GM18858 (cell line): ENCODE results near the gene IL15.
"Not testable (repeated sequence)": the region's sequence is repeated elsewhere in the genome, so short reads cannot be mapped to it uniquely, and the experiment has no call there.

ENCODE experiments used
- ATAC-seq: cut with Tn5 transposase; IDR thresholded peaks from one replicate; pipeline ENCODE4 v1.9.1; 2021; ENCODE audit not compliant: unreplicated experiment

IL15 gene

GRCh38 chr4:141692081-141692480 lies 55.7 kb downstream of the IL15 start:
- ATAC-seq = no peak

- no peak for ATAC-seq
These were observed 60.7 kb downstream of the IL15 start for GRCh38 chr4:141697116-141697515.

- ATAC-seq = no peak
These were observed 66.2 kb downstream of the IL15 start for GRCh38 chr4:141702472-141703182.

DNA sequence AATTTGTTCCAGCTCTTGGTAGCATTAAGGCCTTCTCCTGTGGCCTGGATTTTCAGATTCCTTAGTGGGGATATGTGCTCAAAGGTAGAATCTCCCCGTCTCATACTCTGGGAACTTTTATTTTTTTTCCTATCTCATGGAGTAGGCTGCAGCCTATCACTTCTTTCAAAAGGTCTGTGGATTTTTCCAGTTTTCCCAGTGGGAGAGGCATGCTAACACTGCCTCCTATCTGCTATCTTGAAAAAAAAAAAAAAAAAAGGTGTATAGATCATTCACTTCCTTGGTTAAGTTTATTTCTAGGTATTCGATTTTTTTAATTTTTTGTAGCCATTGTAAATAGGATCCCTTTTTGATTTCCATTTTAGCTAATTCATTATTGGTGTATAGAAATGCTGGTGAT lies 67.1 kb downstream of the IL15 start:
- ATAC-seq = no peak

DNA sequence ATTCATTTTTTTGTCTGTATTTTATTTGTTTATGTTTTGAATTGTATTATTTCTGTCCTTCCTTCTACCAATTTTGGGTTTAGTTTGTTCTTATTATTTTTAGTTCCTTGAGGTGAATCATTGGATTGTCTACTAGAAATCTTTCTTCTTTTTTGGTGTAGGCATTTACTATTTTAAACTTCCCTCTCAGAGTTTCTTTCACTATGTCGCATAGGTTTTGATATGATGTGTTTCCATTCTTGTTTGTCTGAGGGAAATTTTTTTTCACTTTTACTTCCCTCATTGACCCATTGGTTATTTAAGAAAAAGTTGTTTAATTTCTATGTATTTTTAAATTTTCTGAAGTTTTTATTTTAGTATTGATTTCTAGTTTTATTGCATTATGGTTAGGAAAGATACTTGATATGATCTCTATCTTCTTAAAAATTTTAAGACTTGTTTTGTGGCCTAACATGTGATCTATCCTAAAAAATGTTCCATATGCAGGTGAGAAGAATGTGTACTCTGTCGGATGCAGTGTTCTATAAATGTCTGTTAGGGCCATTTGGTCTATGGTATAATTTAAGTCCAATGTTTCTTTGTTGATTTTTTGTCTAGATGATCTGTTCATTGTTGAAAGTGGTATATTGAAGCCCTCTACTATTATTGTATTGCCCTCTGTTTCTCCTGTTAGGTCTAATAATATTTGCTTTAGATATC lies 68.8 kb downstream of the IL15 start:
- ATAC-seq = peak; percentile 81

DNA sequence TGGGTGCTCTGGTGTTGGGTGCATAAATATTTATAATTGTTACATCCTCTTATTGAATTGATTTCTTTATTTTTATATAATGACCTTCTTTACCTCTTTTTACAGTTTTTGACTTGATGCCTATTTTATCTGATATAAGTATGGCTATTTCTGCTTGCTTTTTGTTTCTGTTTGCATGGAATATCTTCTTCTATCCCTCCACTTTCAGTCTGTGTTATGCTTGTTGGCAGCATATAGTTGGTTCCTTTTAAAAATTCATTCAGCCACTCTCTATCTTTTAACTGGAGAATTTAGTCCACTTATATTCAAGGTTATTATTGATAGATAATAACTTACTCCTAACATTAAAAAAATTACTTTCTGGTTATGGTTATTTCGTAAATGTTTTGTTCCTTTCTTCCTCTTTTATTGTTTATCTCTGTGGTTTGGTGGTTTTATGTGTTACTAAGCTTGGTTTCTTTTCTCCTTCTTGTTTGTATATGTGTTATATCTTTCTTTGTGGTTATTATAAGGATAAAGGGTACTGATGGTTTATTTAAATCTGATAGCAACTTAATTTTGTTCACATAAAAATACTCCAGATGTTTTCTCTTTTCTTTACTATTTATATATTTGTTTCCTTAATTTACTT lies 69.5 kb downstream of the IL15 start:
- ATAC-seq = peak; percentile 68

- ATAC-seq = no peak
These were observed 70.1 kb downstream of the IL15 start for GRCh38 chr4:141706445-141706844.

DNA sequence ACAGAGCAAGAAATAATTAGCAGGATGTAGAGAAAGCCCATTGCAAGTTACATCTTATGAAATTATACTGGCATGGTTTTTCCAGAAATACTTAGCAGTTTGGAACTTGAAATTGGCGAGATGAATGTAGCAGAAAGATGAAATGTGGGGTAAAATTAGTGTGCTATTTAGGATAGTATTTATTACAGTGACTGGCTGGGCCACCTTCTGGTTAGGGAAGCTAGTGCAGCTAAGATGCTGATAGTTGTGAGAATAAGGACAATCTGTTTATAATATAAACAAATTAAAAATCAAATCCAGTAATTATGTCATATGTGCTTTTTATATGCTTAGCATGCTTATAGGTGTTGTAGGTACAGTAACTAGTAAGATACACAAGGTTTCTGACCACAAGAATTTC lies 74.8 kb downstream of the IL15 start:
- peak; percentile 47 for ATAC-seq

DNA sequence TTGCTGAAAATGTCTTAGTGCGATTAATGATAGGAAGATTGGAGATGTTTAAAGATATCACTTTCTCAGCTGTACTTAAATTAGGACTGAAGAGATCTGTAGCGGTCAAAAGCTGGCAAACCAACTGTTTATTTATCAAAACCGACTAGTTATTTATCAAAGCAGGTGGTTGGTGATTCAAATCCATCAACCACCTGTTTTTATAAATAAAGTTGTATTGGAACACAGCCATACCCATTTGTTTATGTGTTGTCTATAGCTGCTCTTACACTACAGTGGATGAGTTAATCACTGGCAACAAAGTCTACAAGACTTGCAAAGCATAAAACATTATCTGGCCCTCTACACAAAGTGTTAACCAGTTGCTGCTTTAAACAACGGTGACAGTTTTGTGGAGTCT lies 76.8 kb downstream of the IL15 start:
- no peak for ATAC-seq

DNA sequence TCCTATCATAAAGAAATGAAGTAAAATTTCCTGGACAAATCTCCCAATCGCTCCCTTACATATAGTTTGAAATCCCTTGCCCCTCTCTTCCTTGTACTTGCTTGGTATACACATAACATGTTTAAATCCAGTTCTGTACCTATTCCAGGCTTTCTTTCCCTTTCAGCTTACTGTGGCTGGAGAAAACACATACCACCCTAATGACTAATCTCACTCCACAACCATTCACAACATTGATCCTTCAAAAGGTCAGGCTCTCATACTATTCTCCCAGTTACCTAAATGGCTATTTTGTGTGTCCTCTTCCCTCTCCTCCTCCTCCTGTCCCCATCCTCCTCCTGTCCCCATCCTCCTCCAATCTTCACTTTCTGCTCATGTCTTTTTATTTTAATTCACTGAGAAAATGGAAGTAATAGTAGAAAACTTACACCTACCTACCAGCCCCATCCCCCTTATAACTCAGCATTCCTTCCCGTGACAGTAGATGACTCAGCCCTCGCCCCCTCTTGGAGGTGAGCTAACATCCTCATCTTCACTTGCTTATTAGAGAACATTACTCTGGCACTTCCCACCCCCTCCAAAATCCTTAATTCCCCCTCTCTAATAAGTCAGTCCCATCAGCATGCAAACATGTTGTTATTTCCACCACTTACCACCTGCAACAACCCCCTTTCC lies 77.5 kb downstream of the IL15 start:
- ATAC-seq = no peak

- ATAC-seq = no peak
These were observed 83.2 kb downstream of the IL15 start for GRCh38 chr4:141719585-141719984.

DNA sequence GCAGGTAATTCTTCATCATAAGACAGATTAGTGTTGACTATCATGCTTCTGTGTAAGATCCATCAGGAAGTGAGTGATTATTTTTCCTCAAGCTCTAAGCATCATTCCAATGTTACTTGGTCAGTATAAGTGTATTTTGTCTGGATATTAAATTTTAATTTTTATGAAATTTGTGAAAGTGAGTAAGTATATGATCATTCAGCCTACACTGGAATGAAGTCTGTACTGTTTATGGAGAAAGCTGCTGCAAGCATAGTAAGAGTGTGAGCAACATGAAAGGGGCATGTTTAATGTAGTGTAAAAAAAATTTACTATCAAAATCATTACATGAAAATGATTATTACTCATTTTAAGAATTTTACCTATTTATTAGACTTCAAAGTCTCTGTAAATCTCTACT lies 84.8 kb downstream of the IL15 start:
- no peak for ATAC-seq

GRCh38 chr4:141724646-141725045 lies 88.3 kb downstream of the IL15 start:
- no peak for ATAC-seq

GRCh38 chr4:141727420-141727819 lies 91.0 kb downstream of the IL15 start:
- no peak for ATAC-seq

GRCh38 chr4:141730805-141731204 lies 94.4 kb downstream of the IL15 start:
- peak; percentile 47 for ATAC-seq

DNA sequence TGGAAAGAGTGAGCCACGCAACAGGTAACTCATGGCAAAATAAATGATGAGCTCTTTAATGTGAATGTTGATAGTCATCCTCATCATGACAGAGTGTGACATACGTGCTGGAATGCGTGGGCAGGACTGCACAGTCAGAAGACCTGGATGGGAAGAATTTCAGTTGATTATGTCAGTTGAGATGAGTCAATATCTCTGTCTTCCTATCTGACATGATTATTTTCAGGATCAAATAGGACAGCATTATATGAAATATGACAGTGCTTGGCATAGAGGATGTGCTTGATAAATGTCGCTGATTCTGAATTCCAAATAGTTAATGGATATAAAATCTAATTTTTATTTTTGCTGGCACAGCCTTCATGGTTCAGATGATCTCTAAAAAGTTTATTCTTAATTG lies 95.1 kb downstream of the IL15 start:
- ATAC-seq = no peak

DNA sequence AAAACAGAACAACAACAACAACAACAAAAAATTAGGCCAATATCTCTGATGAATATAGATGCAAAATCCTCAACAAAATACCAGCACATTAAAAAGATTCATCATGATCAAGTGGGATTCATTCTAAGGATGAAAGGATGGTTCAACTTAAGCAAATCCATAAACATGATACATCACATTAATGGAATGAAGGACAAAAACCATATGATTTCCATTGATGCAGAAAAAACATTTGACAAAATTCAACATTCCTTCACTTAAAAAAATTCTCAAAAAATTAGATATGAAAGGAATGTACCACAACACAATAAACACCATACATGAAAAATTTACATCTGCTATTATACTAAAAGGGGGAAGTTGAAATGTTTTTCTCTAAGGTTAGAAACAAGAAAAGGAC lies 103.3 kb downstream of the IL15 start:
- ATAC-seq = no peak

DNA sequence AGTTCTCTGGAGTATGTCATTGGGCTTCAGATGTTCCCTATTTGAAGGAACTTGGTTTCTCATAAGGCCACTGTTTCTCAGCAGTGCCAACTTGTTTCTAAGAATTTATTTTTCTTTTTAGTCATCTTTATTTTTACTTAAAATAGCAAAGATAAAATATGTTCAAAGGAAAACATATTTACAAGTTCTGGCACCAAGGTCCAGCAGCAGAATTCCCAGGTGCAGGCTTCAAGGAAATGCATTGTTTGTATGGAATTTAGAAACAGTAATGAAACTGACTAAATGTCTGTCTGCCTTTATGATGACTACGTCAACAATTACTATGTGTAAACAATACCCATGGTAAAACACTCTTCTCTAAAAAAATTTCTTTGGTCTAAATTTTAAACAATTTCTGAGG lies 109.6 kb downstream of the IL15 start:
- ATAC-seq = no peak

- not testable (repeated sequence) for ATAC-seq
These were observed 115.4 kb downstream of the IL15 start for GRCh38 chr4:141751806-141752205.

GRCh38 chr4:141757287-141757686 lies 120.9 kb downstream of the IL15 start:
- ATAC-seq = no peak

DNA sequence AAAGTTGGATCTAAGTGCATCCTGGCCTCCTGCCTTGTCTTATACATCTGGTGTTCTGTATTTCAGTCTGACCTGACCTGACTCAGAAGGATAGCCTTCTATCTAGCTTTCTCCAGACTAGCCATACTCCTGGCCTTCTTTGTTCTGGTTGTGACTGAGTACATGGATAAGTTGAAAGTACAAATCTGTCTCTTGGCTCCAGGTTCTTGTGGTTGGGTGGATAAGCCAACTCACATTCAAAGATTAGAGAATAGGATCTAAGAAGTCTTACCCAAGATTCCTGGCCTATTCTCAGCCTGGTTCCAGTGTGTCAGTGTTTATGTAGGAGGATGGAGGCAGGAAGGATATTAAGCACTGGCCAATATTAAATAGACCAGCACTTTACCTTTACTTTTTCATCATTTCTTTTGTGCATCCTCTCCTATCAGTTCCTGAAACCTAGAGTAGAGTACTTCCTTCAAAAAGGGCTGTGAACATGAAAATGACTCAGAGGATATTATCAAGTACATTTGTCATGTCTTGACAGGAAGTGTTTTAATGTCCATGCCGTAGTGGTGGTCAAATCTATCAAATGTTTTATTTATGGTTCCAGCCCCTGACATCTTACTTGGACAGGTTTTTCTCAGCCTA lies 123.5 kb downstream of the IL15 start:
- ATAC-seq = no peak
